HG03457 (cell line): ENCODE measurements around the gene NEIL1.
"Not testable (repeated sequence)": the region's sequence is repeated elsewhere in the genome, so short reads cannot be mapped to it uniquely, and the experiment has no call there.

ENCODE experiments used
- ATAC-seq: cut with Tn5 transposase; IDR thresholded peaks from one replicate; pipeline ENCODE4 v1.9.1; 2021; ENCODE audit warnings: moderate number of reproducible peaks; ENCODE audit not compliant: unreplicated experiment

The NEIL1 gene

GRCh38 chr15:75371486-75371885 is 24.6 kb downstream of the NEIL1 start:
- ATAC-seq = no peak

- ATAC-seq = no peak
These were observed 25.3 kb downstream of the NEIL1 start for GRCh38 chr15:75371901-75372688.

GRCh38 chr15:75380773-75381172 is 33.9 kb downstream of the NEIL1 start:
- no peak for ATAC-seq

GRCh38 chr15:75383986-75384385 is 37.1 kb downstream of the NEIL1 start:
- not testable (repeated sequence) for ATAC-seq

GRCh38 chr15:75389791-75390382 is 43.0 kb downstream of the NEIL1 start:
- no peak for ATAC-seq

GRCh38 chr15:75397494-75397893 is 50.7 kb downstream of the NEIL1 start:
- ATAC-seq = no peak

GRCh38 chr15:75403892-75404291 is 57.1 kb downstream of the NEIL1 start:
- ATAC-seq = no peak
